Osteoblast (primary cell): ENCODE measurements around the gene PI4KA. TPM values are rescaled to one million over a fixed set of nuclear protein-coding genes. Genes with fewer than 3 reads are reported as not detected.
A peak's percentile ranks its signal among the peaks of the same experiment; 100 is the strongest.

ENCODE experiments used
- DNase-seq: peaks from one replicate; pipeline ENCODE4 v3.0.0; 2011; ENCODE audit warnings: low spot score, mixed read lengths; ENCODE audit not compliant: insufficient read length; ENCODE audit errors: missing footprints
- H2AFZ ChIP-seq: 2 replicates; pipeline ENCODE4 v1.6.0; 2011; ENCODE audit warnings: mild to moderate bottlenecking, low read length
- H3K27ac ChIP-seq: 2 replicates; pipeline ENCODE4 v1.5.1; 2011; ENCODE audit warnings: mild to moderate bottlenecking, low read depth, low read length, moderate library complexity
- H3K27me3 ChIP-seq: 2 replicates; pipeline ENCODE4 v1.6.0; 2012; ENCODE audit warnings: mild to moderate bottlenecking, control low read depth, inconsistent platforms, low read length, moderate library complexity; ENCODE audit not compliant: insufficient read depth
- H3K36me3 ChIP-seq: 2 replicates; pipeline ENCODE4 v1.5.1; 2011; ENCODE audit warnings: mild to moderate bottlenecking, low read length, control low read depth, moderate library complexity; ENCODE audit not compliant: insufficient read depth
- H3K4me1 ChIP-seq: 2 replicates; pipeline ENCODE4 v1.5.1; 2011; ENCODE audit warnings: mild to moderate bottlenecking, low read length, control low read depth, moderate library complexity; ENCODE audit not compliant: insufficient read depth
- H3K4me2 ChIP-seq: 2 replicates; pipeline ENCODE4 v1.6.0; 2011; ENCODE audit warnings: mild to moderate bottlenecking, low read length; ENCODE audit not compliant: insufficient read depth
- H3K4me3 ChIP-seq: fragments of 200-600 bp; sonication (generic); 3 replicates; pipeline ENCODE4 v1.5.1; 2012; ENCODE audit warnings: mild to moderate bottlenecking, low read length, inconsistent platforms; ENCODE audit not compliant: insufficient read depth
- H3K79me2 ChIP-seq: 2 replicates; pipeline ENCODE4 v1.6.0; 2012; ENCODE audit warnings: mild to moderate bottlenecking, low read length, control low read depth, inconsistent platforms; ENCODE audit not compliant: insufficient read depth
- H3K9me3 ChIP-seq: 2 replicates; pipeline ENCODE4 v1.5.1; 2011; ENCODE audit warnings: low read depth, low read length, control low read depth
- H4K20me1 ChIP-seq: 2 replicates; pipeline ENCODE4 v1.6.0; 2012; ENCODE audit warnings: mild to moderate bottlenecking, low read length, control low read depth; ENCODE audit not compliant: insufficient read depth
- CTCF ChIP-seq: IDR thresholded peaks from 2 replicates; pipeline ENCODE4 v1.5.1; 2011; ENCODE audit warnings: mild to moderate bottlenecking, low read depth, low read length, moderate library complexity; ENCODE audit errors: extremely low read depth
- total RNA-seq: library from RNA; depleted of rRNA; stranded (reverse); fragments of >200 nt; gene quantifications from 2 replicates; pipeline ENCODE4 v1.2.3, GENCODE V29; 2012

Gene PI4KA
- total RNA-seq, 1 donor = 61.9 TPM

- H3K4me1 ChIP-seq = peaks cover 3% of the 10 kb centered on the region
- no peaks in the 10 kb centered on the region for H3K9me3 ChIP-seq
- H2AFZ ChIP-seq = no peak overlapping the region
- no peak overlapping the region for H3K27ac ChIP-seq
- TF ChIP-seq CTCF = no peak
- H3K36me3 ChIP-seq = peaks cover 22% of the 10 kb centered on the region
- H4K20me1 ChIP-seq = no peaks in the 10 kb centered on the region
- DNase-seq = no peak
- no peak overlapping the region for H3K4me2 ChIP-seq
- no peaks in the 10 kb centered on the region for H3K27me3 ChIP-seq
- no peak overlapping the region for H3K4me3 ChIP-seq
- H3K79me2 ChIP-seq = no peaks in the 10 kb centered on the region
These were observed 101.8 kb downstream of the PI4KA start for GRCh38 chr22:20756846-20757245.

GRCh38 chr22:20752873-20753272 lies 105.7 kb downstream of the PI4KA start:
- Histone ChIP-seq H3K9me3 (no peaks in the 10 kb centered on the region), H3K4me3 (no peak overlapping the region), H3K4me1 (peaks cover 19% of the 10 kb centered on the region), H3K36me3 (peaks cover 26% of the 10 kb centered on the region), H4K20me1 (peaks cover 2% of the 10 kb centered on the region), H3K4me2 (no peak overlapping the region), H3K27ac (no peak overlapping the region), H3K79me2 (no peaks in the 10 kb centered on the region), H2AFZ (no peak overlapping the region), H3K27me3 (no peaks in the 10 kb centered on the region)
- no peak for TF ChIP-seq CTCF
- peak; percentile 9 for DNase-seq

DNA sequence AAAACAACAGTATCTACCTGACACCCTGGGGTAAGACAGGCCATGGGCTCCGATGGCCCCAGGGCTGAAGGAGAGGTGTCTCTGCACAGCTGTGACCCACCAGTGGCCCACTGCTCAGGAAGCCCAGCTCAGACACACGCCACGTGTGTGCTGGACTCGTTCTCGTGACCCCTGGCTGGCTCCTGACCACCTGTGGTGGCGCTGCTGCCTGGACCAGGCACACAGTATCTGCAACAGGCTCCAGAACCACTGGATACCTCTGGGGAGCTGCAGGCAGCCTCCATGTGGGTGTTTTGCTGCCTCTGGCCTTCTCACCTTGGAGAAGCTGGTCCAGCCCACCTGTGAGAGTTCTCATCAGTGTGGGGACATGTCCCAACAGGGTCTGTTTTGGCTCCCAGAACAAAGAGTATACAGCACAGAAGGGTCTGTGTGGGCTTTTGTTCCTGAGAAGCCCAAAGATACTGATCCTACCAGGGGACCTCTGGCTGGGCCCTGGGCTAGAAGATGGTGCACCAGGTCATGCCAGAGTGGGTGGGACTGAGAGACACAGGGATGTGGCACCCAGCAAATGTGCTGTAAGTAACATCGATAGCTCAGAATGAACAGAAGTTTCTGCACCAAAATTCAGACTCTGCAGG lies 106.4 kb downstream of the PI4KA start:
- peak; percentile 0 for DNase-seq
- Histone ChIP-seq H3K27me3 (no peaks in the 10 kb centered on the region), H3K36me3 (peaks cover 31% of the 10 kb centered on the region), H3K79me2 (no peaks in the 10 kb centered on the region), H3K9me3 (no peaks in the 10 kb centered on the region), H3K4me3 (no peak overlapping the region), H4K20me1 (peaks cover 2% of the 10 kb centered on the region), H3K4me1 (peaks cover 19% of the 10 kb centered on the region), H2AFZ (no peak overlapping the region), H3K4me2 (no peak overlapping the region), H3K27ac (no peak overlapping the region)
- no peak for TF ChIP-seq CTCF

DNA sequence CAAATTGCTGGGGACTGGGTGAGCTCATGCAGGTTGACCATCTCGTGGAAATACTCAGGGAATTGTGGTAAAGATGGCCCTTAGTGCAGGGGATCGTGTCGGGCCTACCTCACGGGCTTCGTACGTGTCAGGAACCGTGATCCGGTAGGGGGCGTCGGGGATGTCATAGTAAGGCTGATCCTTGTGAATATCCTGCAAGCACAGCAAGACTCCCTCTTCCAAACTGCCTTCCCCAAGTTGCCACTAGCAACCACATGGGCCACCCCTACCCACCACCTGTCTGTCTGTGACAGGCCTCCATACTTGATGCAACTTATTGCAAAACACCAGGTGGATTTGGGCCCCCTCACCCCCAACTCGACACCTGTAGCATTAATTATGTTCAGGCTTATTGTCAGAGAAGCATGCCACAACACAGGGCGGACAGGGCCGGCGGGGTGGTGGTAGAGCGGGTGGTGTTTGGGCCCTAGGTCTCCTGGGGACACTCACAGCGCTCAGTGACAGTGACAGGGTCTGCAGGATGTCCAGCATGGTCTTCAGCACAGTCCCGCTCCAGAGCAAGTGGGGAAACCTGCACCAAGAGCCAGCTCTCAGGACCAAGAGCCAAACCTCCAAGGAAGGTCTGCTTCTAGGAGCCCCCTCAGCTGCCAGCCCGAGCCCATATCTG lies 107.3 kb downstream of the PI4KA start:
- Histone ChIP-seq H3K79me2 (no peaks in the 10 kb centered on the region), H3K27ac (no peak overlapping the region), H4K20me1 (peaks cover 2% of the 10 kb centered on the region), H3K9me3 (no peaks in the 10 kb centered on the region), H3K4me2 (no peak overlapping the region), H3K27me3 (no peaks in the 10 kb centered on the region), H2AFZ (no peak overlapping the region), H3K4me1 (peaks cover 19% of the 10 kb centered on the region), H3K36me3 (peaks cover 34% of the 10 kb centered on the region), H3K4me3 (peak overlapping the region; percentile 11)
- peak; percentile 15 for DNase-seq
- TF ChIP-seq CTCF = no peak
